ENCODE data around the gene AGBL1.

The AGBL1 gene

DNA sequence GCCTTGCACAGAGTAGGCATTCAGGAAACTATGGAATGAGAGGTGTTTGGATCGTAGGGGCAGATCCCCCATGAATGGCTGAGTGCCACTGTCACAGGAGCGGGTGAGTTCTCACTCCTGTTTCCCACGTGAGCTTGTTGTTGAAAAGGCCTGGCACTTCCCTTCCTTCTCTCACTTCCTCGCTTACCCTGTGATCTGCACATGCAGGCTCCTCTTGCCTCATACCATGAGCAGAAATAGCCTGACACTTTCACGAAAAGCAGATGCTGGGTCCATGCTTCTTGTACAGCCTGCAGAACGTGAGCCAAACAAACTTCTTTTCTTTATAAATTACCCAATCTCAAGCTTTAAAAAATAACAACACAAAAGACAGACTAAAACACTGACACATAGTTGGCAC is 55.4 kb downstream of the AGBL1 start:
- no peak overlapping the region for H2BK120ac ChIP-seq (ENCODE audit: low read depth, low read length)
- H2BK12ac ChIP-seq (ENCODE audit: low read length in 2 of 2), result no peak overlapping the region
- H3K4me2 ChIP-seq (ENCODE audit: low read length, poor library complexity, severe bottlenecking), result no peak overlapping the region
- H3K4me1 ChIP-seq (ENCODE audit: control insufficient read depth, insufficient read depth, low read depth, low read length), result no peaks in the 10 kb centered on the region
- no peak overlapping the region for H4K8ac ChIP-seq (ENCODE audit: low read length)
- H3K36me3 ChIP-seq (ENCODE audit: control insufficient read depth in 1 of 2, insufficient read depth in 2 of 2, low read depth in 1 of 2, low read length in 2 of 2), result no peaks in the 10 kb centered on the region
- no peak overlapping the region for H3K18ac ChIP-seq (ENCODE audit: low read depth in 1 of 2, low read length in 2 of 2)
- no peak overlapping the region for H2AFZ ChIP-seq (ENCODE audit: low read depth, low read length)
- no peak overlapping the region for H3K4ac ChIP-seq (ENCODE audit: low read depth in 1 of 2, low read length in 2 of 2)
- no peak overlapping the region for H3K27ac ChIP-seq (ENCODE audit: low read length, poor library complexity, severe bottlenecking)
- H3K14ac ChIP-seq (ENCODE audit: low read length in 2 of 2), result no peak overlapping the region
- H2AK5ac ChIP-seq (ENCODE audit: low read length, severe bottlenecking), result no peak overlapping the region
- no peak overlapping the region for H3K4me3 ChIP-seq (ENCODE audit: insufficient read depth in 1 of 2, low read depth in 1 of 2, low read length in 2 of 2)
- 51% methylated on average over 6 of the region's 6 CpGs for WGBS
- H4K91ac ChIP-seq (ENCODE audit: low read length), result no peak overlapping the region
- H2BK5ac ChIP-seq (ENCODE audit: low read depth, low read length, poor library complexity, severe bottlenecking), result no peak overlapping the region
- no peak overlapping the region for H3K9ac ChIP-seq (ENCODE audit: low read length)
- no peaks in the 10 kb centered on the region for H3K9me3 ChIP-seq (ENCODE audit: control insufficient read depth, low read length)
- no peaks in the 10 kb centered on the region for H3K79me1 ChIP-seq (replicated peaks; ENCODE audit: low read length, poor library complexity, severe bottlenecking)
- no peak overlapping the region for H3K23ac ChIP-seq (ENCODE audit: low read length in 2 of 2)
- H2BK15ac ChIP-seq (ENCODE audit: low read depth, poor library complexity, severe bottlenecking), result no peak overlapping the region
- DNase-seq, result no peak
- peaks cover 0 to 4% of the 10 kb centered on the region in 2 experiments for H3K27me3 ChIP-seq (ENCODE audit: control insufficient read depth in 1 of 2, insufficient read depth in 1 of 2, low read length in 2 of 2)

DNA sequence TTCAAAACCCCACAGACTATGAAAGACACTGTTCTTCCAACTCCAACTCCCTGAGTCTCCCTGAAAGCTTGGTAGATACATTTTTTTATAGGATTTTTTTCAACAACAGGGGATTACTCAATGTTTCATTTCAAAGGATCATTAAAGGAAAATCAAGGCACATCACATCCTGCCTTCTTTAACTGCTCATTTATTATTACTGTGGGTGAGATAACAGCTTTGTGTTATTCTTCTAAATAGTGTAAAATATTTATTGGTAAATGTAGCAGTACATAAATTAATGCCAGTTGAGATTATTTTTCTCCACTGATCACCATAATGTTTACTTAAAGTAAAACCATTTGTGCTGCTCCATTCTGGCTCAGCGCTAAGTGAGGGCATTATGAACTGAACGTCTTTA is 57.2 kb downstream of the AGBL1 start:
- Histone ChIP-seq H2AFZ (ENCODE audit: low read depth, low read length) (no peak overlapping the region), H4K91ac (ENCODE audit: low read length) (no peak overlapping the region), H2BK12ac (ENCODE audit: low read length in 2 of 2) (no peak overlapping the region), H3K4me1 (ENCODE audit: control insufficient read depth, insufficient read depth, low read depth, low read length) (no peaks in the 10 kb centered on the region), H3K27me3 (ENCODE audit: control insufficient read depth in 1 of 2, insufficient read depth in 1 of 2, low read length in 2 of 2) (no peaks in the 10 kb centered on the region), H3K14ac (ENCODE audit: low read length in 2 of 2) (no peak overlapping the region), H3K4ac (ENCODE audit: low read depth in 1 of 2, low read length in 2 of 2) (no peak overlapping the region), H3K9ac (ENCODE audit: low read length) (no peak overlapping the region), H2BK5ac (ENCODE audit: low read depth, low read length, poor library complexity, severe bottlenecking) (no peak overlapping the region), H3K9me3 (ENCODE audit: control insufficient read depth, low read length) (no peaks in the 10 kb centered on the region), H3K27ac (ENCODE audit: low read length, poor library complexity, severe bottlenecking) (no peak overlapping the region), H3K79me1 (replicated peaks; ENCODE audit: low read length, poor library complexity, severe bottlenecking) (no peaks in the 10 kb centered on the region), H3K18ac (ENCODE audit: low read depth in 1 of 2, low read length in 2 of 2) (no peak overlapping the region), H2BK120ac (ENCODE audit: low read depth, low read length) (no peak overlapping the region), H2BK15ac (ENCODE audit: low read depth, poor library complexity, severe bottlenecking) (no peak overlapping the region), H3K4me3 (ENCODE audit: insufficient read depth in 1 of 2, low read depth in 1 of 2, low read length in 2 of 2) (no peak overlapping the region), H2AK5ac (ENCODE audit: low read length, severe bottlenecking) (no peak overlapping the region), H4K8ac (ENCODE audit: low read length) (no peak overlapping the region), H3K23ac (ENCODE audit: low read length in 2 of 2) (no peak overlapping the region), H3K4me2 (ENCODE audit: low read length, poor library complexity, severe bottlenecking) (no peak overlapping the region), H3K36me3 (ENCODE audit: control insufficient read depth in 1 of 2, insufficient read depth in 2 of 2, low read depth in 1 of 2, low read length in 2 of 2) (no peaks in the 10 kb centered on the region)
- 83% methylated on average over 2 of the region's 2 CpGs for WGBS
- DNase-seq, result no peak

DNA sequence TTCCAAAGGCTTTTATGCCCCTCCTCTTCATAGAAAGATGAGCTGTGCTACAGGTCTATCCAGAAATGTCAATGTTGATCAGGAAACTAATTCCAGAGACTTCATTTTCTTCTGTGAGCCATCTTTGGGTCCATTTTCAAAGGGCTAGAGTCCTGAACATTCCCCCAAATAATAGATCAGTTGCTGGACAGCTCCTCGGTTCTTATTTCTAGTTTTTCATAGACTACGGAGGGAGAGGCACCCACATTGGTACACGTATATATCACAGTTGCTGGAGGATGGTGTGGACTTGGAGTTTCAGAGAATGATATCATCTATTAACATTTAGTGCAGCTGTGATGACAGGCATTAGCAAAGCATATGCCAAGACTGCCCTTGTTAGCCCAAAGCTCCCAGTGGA is 59.1 kb downstream of the AGBL1 start:
- 74% methylated on average over 3 of the region's 3 CpGs for WGBS
- Histone ChIP-seq H3K4me1 (ENCODE audit: control insufficient read depth, insufficient read depth, low read depth, low read length) (no peaks in the 10 kb centered on the region), H4K8ac (ENCODE audit: low read length) (no peak overlapping the region), H3K4me3 (ENCODE audit: insufficient read depth in 1 of 2, low read depth in 1 of 2, low read length in 2 of 2) (no peak overlapping the region), H4K91ac (ENCODE audit: low read length) (no peak overlapping the region), H3K27ac (ENCODE audit: low read length, poor library complexity, severe bottlenecking) (no peak overlapping the region), H2BK12ac (ENCODE audit: low read length in 2 of 2) (no peak overlapping the region), H2AFZ (ENCODE audit: low read depth, low read length) (no peak overlapping the region), H3K9me3 (ENCODE audit: control insufficient read depth, low read length) (no peaks in the 10 kb centered on the region), H2BK5ac (ENCODE audit: low read depth, low read length, poor library complexity, severe bottlenecking) (no peak overlapping the region), H3K27me3 (ENCODE audit: control insufficient read depth in 1 of 2, insufficient read depth in 1 of 2, low read length in 2 of 2) (no peaks in the 10 kb centered on the region), H2BK15ac (ENCODE audit: low read depth, poor library complexity, severe bottlenecking) (no peak overlapping the region), H2BK120ac (ENCODE audit: low read depth, low read length) (no peak overlapping the region), H3K23ac (ENCODE audit: low read length in 2 of 2) (no peak overlapping the region), H2AK5ac (ENCODE audit: low read length, severe bottlenecking) (no peak overlapping the region), H3K36me3 (ENCODE audit: control insufficient read depth in 1 of 2, insufficient read depth in 2 of 2, low read depth in 1 of 2, low read length in 2 of 2) (no peaks in the 10 kb centered on the region), H3K4me2 (ENCODE audit: low read length, poor library complexity, severe bottlenecking) (no peak overlapping the region), H3K14ac (ENCODE audit: low read length in 2 of 2) (no peak overlapping the region), H3K4ac (ENCODE audit: low read depth in 1 of 2, low read length in 2 of 2) (no peak overlapping the region), H3K9ac (ENCODE audit: low read length) (no peak overlapping the region), H3K79me1 (replicated peaks; ENCODE audit: low read length, poor library complexity, severe bottlenecking) (no peaks in the 10 kb centered on the region), H3K18ac (ENCODE audit: low read depth in 1 of 2, low read length in 2 of 2) (no peak overlapping the region)
- DNase-seq, result no peak

DNA sequence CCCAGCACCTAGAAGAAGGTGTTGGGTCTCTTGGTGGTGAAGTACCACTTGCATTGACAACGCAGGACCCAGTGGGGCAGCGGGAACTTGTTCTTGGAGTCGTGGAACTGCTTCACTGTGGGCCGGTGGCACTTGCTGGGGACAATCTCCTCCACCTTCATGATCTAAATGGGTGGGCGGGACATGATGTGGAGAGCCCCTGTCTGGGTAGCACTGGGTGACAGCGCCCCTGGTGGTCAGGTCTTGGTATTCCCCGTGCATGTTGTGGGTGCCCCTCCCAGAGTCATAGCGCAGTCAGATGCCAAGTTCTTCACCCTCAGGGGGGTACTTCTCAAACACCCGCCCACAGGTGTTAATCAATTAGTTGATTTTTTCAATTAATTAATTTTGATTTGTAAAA is 60.2 kb downstream of the AGBL1 start:
- Histone ChIP-seq H3K27ac (ENCODE audit: low read length, poor library complexity, severe bottlenecking) (no peak overlapping the region), H3K27me3 (ENCODE audit: control insufficient read depth in 1 of 2, insufficient read depth in 1 of 2, low read length in 2 of 2) (no peaks in the 10 kb centered on the region), H3K23ac (ENCODE audit: low read length in 2 of 2) (no peak overlapping the region), H3K14ac (ENCODE audit: low read length in 2 of 2) (no peak overlapping the region), H3K36me3 (ENCODE audit: control insufficient read depth in 1 of 2, insufficient read depth in 2 of 2, low read depth in 1 of 2, low read length in 2 of 2) (no peaks in the 10 kb centered on the region), H3K4me2 (ENCODE audit: low read length, poor library complexity, severe bottlenecking) (no peak overlapping the region), H2BK5ac (ENCODE audit: low read depth, low read length, poor library complexity, severe bottlenecking) (no peak overlapping the region), H3K4ac (ENCODE audit: low read depth in 1 of 2, low read length in 2 of 2) (no peak overlapping the region), H3K79me1 (replicated peaks; ENCODE audit: low read length, poor library complexity, severe bottlenecking) (no peaks in the 10 kb centered on the region), H3K4me1 (ENCODE audit: control insufficient read depth, insufficient read depth, low read depth, low read length) (no peaks in the 10 kb centered on the region), H3K9me3 (ENCODE audit: control insufficient read depth, low read length) (no peaks in the 10 kb centered on the region), H2AK5ac (ENCODE audit: low read length, severe bottlenecking) (no peak overlapping the region), H2BK12ac (ENCODE audit: low read length in 2 of 2) (no peak overlapping the region), H4K8ac (ENCODE audit: low read length) (no peak overlapping the region), H3K18ac (ENCODE audit: low read depth in 1 of 2, low read length in 2 of 2) (no peak overlapping the region), H3K4me3 (ENCODE audit: insufficient read depth in 1 of 2, low read depth in 1 of 2, low read length in 2 of 2) (no peak overlapping the region), H2AFZ (ENCODE audit: low read depth, low read length) (no peak overlapping the region), H3K9ac (ENCODE audit: low read length) (no peak overlapping the region), H2BK15ac (ENCODE audit: low read depth, poor library complexity, severe bottlenecking) (no peak overlapping the region), H2BK120ac (ENCODE audit: low read depth, low read length) (no peak overlapping the region), H4K91ac (ENCODE audit: low read length) (no peak overlapping the region)
- 58% methylated on average over 8 of the region's 9 CpGs for WGBS
- no peak for DNase-seq

All from mesenchymal stem cell (in vitro differentiated cells and primary cell).